ENCODE measurements around the gene ICA1. TPM values are rescaled to one million over a fixed set of nuclear protein-coding genes. Genes with fewer than 3 reads are reported as not detected.

Gene ICA1
- total and polyA plus RNA-seq, 2 of the 13 experiments (the other 11 are each of a cell fraction or from before 2014, with no cell fraction given): 0.29 TPM; not detected in 1

DNA sequence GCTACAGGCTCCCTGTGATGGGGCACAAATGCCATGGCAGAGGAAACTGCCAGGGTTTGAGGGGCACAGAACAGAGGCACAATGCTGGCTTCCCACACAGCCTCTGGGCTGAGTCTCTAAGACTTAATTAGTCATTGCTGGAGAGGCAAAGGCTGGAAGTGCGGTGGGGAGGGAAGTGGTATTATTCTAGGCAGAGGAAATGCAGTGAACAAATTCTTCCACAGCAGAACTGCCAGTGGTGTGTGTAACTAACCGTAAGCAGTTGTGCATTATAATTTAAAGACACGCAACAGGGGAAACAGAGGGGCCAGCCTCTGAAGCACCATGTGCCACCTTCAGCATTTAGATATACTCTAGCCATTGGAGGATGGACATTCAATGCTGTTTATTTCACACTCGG lies 12.8 kb downstream of the ICA1 start (continued):
- no peak for TF ChIP-seq JUND (CRISPR knock-in tag; IDR thresholded peaks at IDR 0.05)
- TF ChIP-seq KDM6A (CRISPR knock-in tag; IDR thresholded peaks at IDR 0.05; ENCODE audit: low read depth): no peak
- no peak for TF ChIP-seq MIER2 (CRISPR knock-in tag; IDR thresholded peaks at IDR 0.05)

DNA sequence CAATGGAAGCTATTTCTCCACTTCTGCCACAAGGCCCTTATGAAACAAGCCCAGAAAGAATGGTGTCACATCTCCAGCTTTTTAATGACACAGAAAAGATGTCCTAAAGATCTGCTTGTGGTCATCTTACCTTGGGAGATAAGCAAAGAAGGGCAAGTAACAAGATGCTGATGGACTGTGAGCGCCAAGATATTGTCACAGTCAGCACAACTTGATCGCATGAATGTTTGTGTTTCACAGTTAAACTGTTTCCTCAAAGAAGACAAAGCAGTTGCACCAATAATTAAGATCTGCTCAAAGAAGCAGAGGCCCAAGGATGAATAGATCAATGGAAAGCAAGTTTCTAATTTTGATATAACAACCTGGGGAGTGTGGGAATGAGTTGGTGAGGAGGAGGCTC lies 15.9 kb downstream of the ICA1 start:
- Histone ChIP-seq H3K36me3 (replicated peaks in 1 of 2; ENCODE audit: control insufficient read depth in 1 of 2, insufficient read depth in 2 of 2, low read length in 2 of 2) (no peaks in the 10 kb centered on the region), H4K20me1 (ENCODE audit: insufficient read depth, low read length) (no peaks in the 10 kb centered on the region), H3K9ac (ENCODE audit: insufficient read depth, low read depth, low read length) (no peak overlapping the region), H3K27ac (ENCODE audit: extremely low read length, insufficient read depth, low read length) (no peak overlapping the region), H3K4me3 (replicated peaks in 1 of 3; ENCODE audit: insufficient read depth in 1 of 3, low read depth in 2 of 3, low read length in 3 of 3) (no peak overlapping the region), H3K4me2 (ENCODE audit: low read depth, low read length) (no peak overlapping the region), H2AFZ (ENCODE audit: low read length) (no peak overlapping the region), H3K4me1 (ENCODE audit: insufficient read depth, low read length) (no peaks in the 10 kb centered on the region), H3K79me2 (ENCODE audit: insufficient read depth, low read length) (no peaks in the 10 kb centered on the region), H3K27me3 (ENCODE audit: control insufficient read depth in 1 of 2, insufficient read depth in 2 of 2, low read length in 2 of 2) (no peaks in the 10 kb centered on the region), H3K9me3 (ENCODE audit: low read length) (no peaks in the 10 kb centered on the region)
- no peak for ATAC-seq
- intact Hi-C loops (cut with micrococcal nuclease; ENCODE audit: unreplicated experiment) (no loop called here), in situ Hi-C loops (cut with HindIII; ENCODE audit: extremely low pct_ligation_motif_present, low pct_unique_long_range_greater_than_20kb) (no loop called here)
- no peak for DNase-seq (ENCODE audit: low spot score)
- TF ChIP-seq ZNF614 (CRISPR knock-in tag; IDR thresholded peaks at IDR 0.05; ENCODE audit: borderline replicate concordance) (peak; percentile 69; the same call in 1 of the 2 replicates), ZNF75D (CRISPR knock-in tag; IDR thresholded peaks at IDR 0.05; ENCODE audit: borderline replicate concordance) (no peak), MAFF (IDR thresholded peaks at IDR 0.05; ENCODE audit: low read depth, low read length) (peak; percentile 54; the same call in 1 of the 2 replicates), FOXO1 (CRISPR knock-in tag; IDR thresholded peaks at IDR 0.05) (no peak), ZNF644 (CRISPR knock-in tag; IDR thresholded peaks at IDR 0.05; ENCODE audit: low read depth) (no peak), ELF3 (CRISPR knock-in tag; IDR thresholded peaks at IDR 0.05) (no peak), MAFK (conservative IDR thresholded peaks at IDR 0.05 in 1 of 2, IDR thresholded peaks at IDR 0.05 in 1 of 2; ENCODE audit: low read length in 2 of 2) (peak; percentile 70 to 79), ZNF343 (CRISPR knock-in tag; IDR thresholded peaks at IDR 0.05) (no peak), FOXK2 (IDR thresholded peaks at IDR 0.05) (no peak), GPN1 (CRISPR knock-in tag; IDR thresholded peaks at IDR 0.05; ENCODE audit: borderline replicate concordance) (no peak), ZNF605 (CRISPR knock-in tag; IDR thresholded peaks at IDR 0.05) (no peak), CHD4 (IDR thresholded peaks at IDR 0.05; ENCODE audit: borderline replicate concordance, low read length) (no peak), ZFX (CRISPR knock-in tag; IDR thresholded peaks at IDR 0.05; ENCODE audit: low read depth) (no peak)
- TF ChIP-seq, protein P1, sequence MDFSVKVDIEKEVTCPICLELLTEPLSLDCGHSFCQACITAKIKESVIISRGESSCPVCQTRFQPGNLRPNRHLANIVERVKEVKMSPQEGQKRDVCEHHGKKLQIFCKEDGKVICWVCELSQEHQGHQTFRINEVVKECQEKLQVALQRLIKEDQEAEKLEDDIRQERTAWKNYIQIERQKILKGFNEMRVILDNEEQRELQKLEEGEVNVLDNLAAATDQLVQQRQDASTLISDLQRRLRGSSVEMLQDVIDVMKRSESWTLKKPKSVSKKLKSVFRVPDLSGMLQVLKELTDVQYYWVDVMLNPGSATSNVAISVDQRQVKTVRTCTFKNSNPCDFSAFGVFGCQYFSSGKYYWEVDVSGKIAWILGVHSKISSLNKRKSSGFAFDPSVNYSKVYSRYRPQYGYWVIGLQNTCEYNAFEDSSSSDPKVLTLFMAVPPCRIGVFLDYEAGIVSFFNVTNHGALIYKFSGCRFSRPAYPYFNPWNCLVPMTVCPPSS (IDR thresholded peaks at IDR 0.05): no peak
- TF ChIP-seq, protein P2, sequence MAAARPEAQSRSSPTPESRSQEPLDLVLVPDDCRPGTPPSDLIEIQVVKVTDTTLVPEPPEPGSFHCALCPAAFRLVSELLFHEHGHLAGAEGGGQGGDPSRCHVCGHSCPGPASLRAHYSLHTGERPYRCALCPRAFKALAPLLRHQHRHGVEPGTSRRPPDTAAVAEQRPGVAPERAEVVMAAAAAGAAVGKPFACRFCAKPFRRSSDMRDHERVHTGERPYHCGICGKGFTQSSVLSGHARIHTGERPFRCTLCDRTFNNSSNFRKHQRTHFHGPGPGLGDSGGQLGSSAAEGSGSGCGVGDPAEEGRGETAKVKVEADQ (CRISPR knock-in tag; IDR thresholded peaks at IDR 0.05; ENCODE audit: borderline replicate concordance): no peak
- TF ChIP-seq, protein P3, sequence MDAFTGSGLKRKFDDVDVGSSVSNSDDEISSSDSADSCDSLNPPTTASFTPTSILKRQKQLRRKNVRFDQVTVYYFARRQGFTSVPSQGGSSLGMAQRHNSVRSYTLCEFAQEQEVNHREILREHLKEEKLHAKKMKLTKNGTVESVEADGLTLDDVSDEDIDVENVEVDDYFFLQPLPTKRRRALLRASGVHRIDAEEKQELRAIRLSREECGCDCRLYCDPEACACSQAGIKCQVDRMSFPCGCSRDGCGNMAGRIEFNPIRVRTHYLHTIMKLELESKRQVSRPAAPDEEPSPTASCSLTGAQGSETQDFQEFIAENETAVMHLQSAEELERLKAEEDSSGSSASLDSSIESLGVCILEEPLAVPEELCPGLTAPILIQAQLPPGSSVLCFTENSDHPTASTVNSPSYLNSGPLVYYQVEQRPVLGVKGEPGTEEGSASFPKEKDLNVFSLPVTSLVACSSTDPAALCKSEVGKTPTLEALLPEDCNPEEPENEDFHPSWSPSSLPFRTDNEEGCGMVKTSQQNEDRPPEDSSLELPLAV (CRISPR knock-in tag; conservative IDR thresholded peaks at IDR 0.05; ENCODE audit: low read depth): no peak
- TF ChIP-seq, protein P4, sequence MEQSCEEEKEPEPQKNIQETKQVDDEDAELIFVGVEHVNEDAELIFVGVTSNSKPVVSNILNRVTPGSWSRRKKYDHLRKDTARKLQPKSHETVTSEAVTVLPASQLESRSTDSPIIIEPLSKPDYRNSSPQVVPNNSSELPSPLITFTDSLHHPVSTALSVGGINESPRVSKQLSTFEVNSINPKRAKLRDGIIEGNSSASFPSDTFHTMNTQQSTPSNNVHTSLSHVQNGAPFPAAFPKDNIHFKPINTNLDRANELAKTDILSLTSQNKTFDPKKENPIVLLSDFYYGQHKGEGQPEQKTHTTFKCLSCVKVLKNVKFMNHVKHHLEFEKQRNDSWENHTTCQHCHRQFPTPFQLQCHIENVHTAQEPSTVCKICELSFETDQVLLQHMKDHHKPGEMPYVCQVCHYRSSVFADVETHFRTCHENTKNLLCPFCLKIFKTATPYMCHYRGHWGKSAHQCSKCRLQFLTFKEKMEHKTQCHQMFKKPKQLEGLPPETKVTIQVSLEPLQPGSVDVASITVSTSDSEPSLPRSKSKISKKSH (CRISPR knock-in tag; IDR thresholded peaks at IDR 0.05; ENCODE audit: borderline replicate concordance): no peak
- no TSS peak for BruUV-seq (replicated peaks)
- ChIA-PET POLR2A (no interaction called here), CTCF (ENCODE audit: low intra/inter-chr PET ratio, low total read pairs) (no interaction called here)
- 3% methylated on average over 2 of the region's 2 CpGs for WGBS (ENCODE audit: low lambda C conversion rate)
- no peak for FAIRE-seq
